HG03565 (cell line): Measurements from ENCODE around the gene RAN.
"Not testable (repeated sequence)": the region's sequence is repeated elsewhere in the genome, so short reads cannot be mapped to it uniquely, and the experiment has no call there.

Source experiments
- ATAC-seq: cut with Tn5 transposase; IDR thresholded peaks from one replicate; pipeline ENCODE4 v1.9.1; 2021; ENCODE audit warnings: mild to moderate bottlenecking, moderate library complexity; ENCODE audit not compliant: unreplicated experiment

Gene RAN

DNA sequence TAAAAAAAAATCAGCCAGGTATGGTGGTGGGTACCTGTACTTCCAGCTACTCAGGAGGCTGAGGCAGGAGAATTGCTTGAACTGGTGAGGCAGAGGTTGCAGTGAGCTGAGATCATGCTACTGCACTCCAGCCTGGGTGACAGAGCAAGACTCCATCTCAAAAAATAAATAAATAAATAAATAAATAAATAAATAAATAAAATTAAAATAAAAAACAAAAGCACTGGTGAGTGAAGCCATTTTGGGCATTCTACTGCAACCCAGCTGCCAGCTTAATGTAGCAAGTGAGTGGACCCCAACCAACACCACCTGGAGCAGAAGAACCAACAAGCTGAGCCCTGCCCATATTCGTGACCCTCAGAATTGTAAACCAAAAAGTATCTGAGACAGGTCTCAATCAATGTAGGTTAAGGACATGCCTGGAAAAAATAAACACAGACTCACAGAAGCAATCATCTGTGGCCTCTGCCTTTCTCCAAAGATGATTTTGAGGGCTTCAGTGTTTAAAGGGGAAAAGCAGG is 23.0 kb upstream of the RAN start:
- ATAC-seq: not testable (repeated sequence)

GRCh38 chr12:130849561-130850417 is 22.1 kb upstream of the RAN start:
- ATAC-seq: no peak

DNA sequence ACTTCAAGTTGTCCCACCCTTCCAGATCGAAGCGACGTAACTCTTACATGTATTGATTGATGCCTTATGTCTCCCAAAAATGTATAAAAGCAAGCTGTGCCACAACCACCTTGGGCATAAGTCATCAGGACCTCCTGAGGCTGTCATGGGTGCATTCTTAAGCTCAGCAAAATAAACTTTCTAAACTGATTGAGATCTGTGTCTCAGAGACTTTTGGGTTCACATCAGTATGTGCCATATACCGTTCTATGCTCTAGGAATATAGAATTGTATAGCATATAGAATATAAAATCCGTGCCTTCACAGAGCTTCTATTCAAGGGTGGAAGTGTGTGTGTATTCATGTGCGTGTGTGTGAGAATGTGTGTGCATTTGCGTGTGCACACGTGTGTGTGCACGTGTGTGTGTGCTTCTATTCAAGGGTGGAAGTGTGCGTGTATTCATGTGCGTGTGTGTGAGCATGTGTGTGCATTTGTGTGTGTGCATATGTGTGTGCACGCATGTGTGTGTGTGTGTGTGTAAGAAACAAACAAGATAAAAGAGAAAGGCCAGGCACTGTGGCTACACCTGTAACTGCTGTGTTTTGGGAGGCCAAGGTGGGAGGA is 21.3 kb upstream of the RAN start:
- ATAC-seq: no peak

- ATAC-seq: no peak
Measured at GRCh38 chr12:130856088-130856487, 15.8 kb upstream of the RAN start.

DNA sequence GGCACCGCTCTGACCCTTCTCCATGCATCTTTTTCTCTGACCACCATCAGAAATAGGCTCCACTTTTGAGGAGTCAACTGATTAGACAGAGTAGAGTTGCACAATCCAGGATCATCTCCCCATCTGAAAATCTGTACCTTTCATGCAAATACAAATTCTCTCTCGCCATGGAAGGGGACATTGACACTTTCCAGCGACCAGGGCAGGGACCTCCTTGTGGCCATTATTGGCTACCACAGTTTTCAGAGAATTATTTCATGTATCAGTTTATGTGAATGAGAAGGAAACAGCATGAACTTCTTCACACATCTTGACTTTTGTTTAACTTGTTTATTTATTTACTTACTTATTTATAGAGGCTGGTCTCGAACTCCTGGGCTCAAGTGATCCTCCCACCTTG is 13.8 kb upstream of the RAN start:
- no peak for ATAC-seq

GRCh38 chr12:130859161-130859560 is 12.7 kb upstream of the RAN start:
- no peak for ATAC-seq

GRCh38 chr12:130860311-130860710 is 11.6 kb upstream of the RAN start:
- ATAC-seq: no peak

- no peak for ATAC-seq
Measured at GRCh38 chr12:130862161-130862560, 9.7 kb upstream of the RAN start.

DNA sequence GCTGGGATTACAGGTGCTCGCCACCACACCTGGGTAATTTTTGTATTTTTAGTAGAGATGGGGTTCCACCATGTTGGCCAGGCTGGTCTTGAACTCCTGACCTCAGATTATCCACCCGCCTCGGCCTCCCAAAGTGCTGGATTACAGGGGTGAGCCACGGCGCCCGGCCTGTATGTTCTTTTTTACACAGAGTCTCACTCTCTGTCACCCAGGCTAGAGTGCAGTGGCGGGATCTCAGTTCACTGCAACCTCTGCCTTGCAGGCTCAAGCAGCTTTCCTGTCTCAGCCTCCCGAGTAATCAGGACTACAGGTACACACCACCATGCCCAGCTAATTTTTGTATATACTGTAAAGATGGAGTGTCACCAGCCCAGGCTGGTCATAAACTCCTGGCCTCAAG is 9.1 kb upstream of the RAN start:
- ATAC-seq: not testable (repeated sequence)

DNA sequence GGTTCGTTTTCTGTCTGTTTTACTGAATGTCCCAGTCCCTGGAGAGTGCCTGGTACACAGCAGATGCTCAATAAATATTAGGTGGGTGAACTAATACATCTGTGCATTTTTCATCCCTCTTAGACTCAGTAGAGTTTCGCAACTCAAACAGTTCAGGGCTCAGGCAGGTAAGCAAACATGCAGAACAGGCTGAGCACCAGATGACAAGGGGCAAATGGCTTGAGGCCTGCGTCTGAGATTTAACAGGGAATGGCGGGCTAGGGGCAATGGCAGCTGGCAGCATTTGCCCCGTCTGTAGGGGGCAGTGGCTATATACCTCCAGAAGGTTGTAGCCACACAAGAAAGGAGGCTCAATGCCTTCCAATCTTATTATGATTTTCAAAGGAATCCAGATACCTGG is 8.6 kb upstream of the RAN start:
- ATAC-seq: no peak

GRCh38 chr12:130868412-130868811 is 3.5 kb upstream of the RAN start:
- ATAC-seq: no peak

DNA sequence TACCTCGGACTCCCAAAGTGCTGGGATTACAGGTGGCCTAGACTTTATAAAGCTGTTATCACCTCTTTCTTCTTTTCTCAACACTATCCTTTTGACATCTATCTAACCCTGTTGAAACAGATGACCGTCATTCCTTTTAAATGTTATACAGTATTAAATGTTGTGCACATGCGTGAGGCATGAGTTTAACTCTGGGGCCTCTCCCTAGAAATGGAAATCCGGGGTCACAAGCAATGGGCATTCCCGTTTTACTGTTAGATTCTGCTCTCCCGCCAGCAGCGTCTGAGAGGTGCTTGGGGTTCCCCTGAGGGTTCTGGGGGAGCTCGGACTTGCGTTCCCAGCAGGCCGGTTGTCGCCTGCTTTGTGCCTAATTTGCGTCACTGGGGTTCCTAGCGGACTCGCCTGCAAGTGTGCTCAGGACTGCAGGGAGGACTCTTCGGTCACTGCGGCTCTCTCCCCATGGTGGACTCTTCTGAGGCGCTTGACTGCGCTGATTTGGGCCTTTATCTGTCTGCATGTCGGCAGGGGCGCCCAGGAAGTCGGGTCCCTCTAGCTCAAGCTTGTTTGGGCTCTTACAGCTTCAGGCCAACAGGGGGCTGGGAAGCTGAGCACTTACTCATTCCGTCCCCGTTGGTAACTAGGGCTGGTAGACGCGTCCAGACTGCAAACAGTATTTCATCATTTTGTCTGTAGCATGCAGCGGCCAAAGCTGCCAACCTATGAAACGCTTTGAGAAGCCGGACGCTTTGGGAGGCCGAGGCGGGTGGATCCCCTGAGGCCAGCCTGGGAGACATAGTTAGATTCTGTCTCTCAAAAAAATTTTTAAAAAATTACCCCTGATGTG is 1.2 kb upstream of the RAN start:
- ATAC-seq: peak; percentile 54

GRCh38 chr12:130872179-130873096 is 572 bp downstream of the RAN start:
- peak; percentile 4 for ATAC-seq

- no peak for ATAC-seq
Measured at GRCh38 chr12:130873106-130873795, 1.4 kb downstream of the RAN start.

DNA sequence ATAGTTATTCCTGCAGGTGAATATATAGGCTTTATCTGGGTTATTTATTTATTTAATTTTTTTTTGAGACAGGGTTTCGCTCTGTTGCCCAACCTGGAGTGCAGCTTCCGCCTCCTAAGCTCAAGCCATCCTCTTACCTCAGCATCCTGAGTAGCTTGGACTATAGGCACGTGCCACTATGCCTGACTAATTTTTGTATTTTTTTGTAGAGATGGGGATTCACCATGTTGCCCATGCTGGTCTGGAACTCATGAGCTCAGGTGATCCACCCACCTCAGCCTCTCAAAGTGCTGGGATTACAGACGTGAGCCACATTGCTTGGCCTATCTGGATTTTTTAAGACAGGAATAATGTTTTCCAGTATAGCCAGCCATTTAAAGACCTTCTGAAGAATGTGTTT is 2.0 kb downstream of the RAN start:
- no peak for ATAC-seq

DNA sequence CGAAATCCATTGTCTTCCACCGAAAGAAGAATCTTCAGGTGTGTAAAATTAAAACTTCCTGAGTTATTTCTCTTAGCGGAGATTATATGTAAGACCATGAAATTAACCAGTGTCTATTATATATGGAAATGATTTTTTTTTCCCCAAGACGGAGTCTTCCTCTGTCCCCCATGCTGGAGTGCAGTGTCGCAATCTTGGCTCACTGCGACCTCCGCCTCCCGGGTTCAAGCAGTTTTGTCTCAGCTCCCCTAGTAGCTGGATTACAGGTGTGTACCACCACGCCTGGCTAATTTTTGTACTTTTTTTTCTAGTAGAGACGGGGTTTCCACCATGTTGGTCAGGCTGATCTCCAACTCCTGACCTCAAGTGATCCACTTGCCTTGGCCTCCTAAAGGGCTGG is 2.8 kb downstream of the RAN start:
- ATAC-seq: no peak

DNA sequence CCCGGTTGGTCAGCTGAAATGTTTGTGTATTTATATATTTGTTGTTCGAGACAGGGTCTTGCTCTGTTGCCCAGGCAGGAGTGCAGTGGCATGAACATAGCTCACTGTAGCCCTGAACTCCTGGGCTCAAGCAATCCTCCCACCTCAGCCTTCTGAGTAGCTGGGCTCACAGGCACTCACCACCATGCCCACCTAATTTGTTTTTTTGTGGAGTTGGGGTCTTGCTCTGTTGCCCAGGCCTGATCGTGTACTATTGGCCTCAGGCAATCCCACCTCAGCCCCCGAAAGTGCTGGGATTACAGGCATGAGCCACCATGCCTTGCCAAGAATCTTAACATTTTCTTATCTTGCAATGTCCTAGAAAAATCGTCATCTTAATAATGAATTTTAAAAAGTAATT is 3.3 kb downstream of the RAN start:
- no peak for ATAC-seq

- ATAC-seq: not testable (repeated sequence)
Measured at GRCh38 chr12:130875708-130876107, 3.8 kb downstream of the RAN start.

DNA sequence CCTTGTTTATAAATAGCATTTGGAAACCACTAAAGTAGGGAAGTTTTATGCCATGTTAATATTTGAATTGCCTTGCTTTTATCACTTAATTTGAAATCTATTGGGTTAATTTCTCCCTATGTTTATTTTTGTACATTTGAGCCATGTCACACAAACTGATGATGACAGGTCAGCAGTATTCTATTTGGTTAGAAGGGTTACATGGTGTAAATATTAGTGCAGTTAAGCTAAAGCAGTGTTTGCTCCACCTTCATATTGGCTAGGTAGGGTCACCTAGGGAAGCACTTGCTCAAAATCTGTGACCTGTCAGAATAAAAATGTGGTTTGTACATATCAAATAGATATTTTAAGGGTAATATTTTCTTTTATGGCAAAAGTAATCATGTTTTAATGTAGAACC is 4.4 kb downstream of the RAN start:
- no peak for ATAC-seq

DNA sequence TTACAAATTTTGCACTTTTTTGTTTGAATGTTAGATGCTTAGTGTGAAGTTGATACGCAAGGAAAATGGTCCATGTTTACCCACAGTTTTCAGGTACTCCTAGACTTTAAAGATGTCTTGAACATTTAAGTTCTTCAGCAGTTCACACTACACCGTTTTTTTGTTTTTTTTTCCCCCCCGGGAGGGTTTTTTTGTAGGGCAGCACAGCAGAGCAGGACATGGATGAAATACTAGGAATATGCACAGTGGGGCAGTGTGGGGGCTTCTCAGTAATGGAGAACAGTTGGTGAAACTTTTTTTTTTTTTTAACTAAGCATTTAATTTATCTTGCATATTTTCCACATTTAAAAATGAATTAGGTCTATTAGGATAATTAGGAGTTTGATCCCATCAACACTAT is 4.9 kb downstream of the RAN start:
- no peak for ATAC-seq
